Coronary artery (tissue), 2 donors: ENCODE measurements around the gene KANSL3.

ENCODE experiments used
- DNase-seq: peaks from one replicate; pipeline ENCODE4 v3.0.0-alpha.2; 2017; ENCODE audit warnings: low spot score
- H3K27ac ChIP-seq, 2 donors: fragments of 200-600 bp; sonication (generic); one replicate each; pipeline ENCODE4 v1.5.1; 2016 to 2019
- H3K4me3 ChIP-seq: fragments of 200-600 bp; sonication (generic); 2 replicates; pipeline ENCODE4 v1.5.1; 2016; ENCODE audit warnings: mild to moderate bottlenecking, moderate library complexity
- TF ChIP-seq, protein P1 (sequence below): fragments of 200-600 bp; sonication (generic); IDR thresholded peaks from one replicate; pipeline ENCODE4 v1.5.1; 2019; ENCODE audit warnings: antibody characterized with exemption

Gene KANSL3

DNA sequence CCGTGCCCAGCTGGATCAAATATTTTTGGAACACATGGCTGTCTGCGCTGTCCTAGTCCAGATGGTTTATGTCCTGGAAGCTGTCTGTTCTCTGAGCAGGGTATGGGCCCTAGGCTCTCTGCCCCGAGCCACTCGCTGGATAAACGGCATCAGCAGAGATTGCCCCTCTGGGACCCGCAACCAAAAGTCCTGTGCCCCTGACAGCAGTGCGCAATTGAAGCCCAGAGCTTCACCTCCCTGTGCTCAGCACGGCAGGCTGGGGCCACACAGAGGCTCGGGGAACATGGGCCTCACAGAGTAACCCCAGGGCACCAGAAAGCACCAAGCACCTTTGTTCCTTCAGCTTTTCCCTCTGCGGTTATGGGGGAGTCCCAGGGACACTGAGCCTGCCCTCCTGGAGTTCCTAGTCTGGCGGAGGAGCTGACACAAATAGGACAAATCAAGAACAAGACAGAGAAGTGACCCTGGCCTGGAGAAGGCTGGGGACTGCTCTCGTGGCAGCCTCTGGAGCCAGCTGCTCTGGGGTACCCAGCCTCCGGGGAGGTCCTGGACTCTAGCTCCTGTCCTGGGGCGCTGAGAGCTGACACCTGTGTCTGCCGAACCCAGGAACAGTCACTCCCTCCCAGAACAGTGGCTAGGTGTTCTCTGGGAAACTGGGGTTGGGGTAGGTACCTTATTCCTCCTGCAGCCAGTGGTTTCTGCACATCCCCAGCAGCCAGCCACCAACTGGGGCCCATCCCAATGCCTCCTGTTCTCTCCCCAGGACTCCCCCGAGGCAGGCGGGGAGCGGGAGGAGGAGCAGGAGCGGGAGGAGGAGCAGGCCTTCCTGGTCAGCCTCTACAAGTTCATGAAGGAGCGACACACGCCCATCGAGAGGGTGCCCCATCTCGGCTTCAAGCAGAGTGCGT lies 89.3 kb downstream of the KANSL3 start:
- Histone ChIP-seq H3K4me3 (no peak overlapping the region), H3K27ac (peak overlapping the region; percentile 17 to 53)
- peak; percentile 70 for DNase-seq
- TF ChIP-seq, protein P1, sequence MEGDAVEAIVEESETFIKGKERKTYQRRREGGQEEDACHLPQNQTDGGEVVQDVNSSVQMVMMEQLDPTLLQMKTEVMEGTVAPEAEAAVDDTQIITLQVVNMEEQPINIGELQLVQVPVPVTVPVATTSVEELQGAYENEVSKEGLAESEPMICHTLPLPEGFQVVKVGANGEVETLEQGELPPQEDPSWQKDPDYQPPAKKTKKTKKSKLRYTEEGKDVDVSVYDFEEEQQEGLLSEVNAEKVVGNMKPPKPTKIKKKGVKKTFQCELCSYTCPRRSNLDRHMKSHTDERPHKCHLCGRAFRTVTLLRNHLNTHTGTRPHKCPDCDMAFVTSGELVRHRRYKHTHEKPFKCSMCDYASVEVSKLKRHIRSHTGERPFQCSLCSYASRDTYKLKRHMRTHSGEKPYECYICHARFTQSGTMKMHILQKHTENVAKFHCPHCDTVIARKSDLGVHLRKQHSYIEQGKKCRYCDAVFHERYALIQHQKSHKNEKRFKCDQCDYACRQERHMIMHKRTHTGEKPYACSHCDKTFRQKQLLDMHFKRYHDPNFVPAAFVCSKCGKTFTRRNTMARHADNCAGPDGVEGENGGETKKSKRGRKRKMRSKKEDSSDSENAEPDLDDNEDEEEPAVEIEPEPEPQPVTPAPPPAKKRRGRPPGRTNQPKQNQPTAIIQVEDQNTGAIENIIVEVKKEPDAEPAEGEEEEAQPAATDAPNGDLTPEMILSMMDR = no peak

DNA sequence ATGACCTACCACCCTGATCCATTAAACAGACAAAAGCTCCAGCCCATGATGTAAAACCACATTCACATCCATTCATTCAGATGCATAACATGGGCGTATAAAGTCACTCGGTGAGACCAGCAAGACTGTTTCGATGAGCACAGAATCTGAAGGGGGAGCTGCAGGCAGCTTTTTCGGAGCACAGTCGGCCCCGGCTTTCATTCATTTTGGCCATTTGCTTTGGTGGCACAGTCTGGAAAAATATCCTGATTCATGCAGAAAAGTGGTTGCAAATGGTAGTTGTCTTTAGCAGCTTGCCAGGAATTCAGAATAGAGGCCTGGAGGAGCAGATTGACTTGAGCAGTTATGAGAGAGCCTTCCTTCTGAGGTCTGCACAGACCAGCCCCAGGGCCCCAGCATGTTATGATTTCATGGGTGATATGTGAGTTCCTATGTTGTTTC lies 90.4 kb downstream of the KANSL3 start:
- Histone ChIP-seq H3K4me3 (no peak overlapping the region), H3K27ac (peak overlapping the region in 1 of 2 donors; percentile 53)
- TF ChIP-seq, protein P1 = no peak
- peak; percentile 50 for DNase-seq

DNA sequence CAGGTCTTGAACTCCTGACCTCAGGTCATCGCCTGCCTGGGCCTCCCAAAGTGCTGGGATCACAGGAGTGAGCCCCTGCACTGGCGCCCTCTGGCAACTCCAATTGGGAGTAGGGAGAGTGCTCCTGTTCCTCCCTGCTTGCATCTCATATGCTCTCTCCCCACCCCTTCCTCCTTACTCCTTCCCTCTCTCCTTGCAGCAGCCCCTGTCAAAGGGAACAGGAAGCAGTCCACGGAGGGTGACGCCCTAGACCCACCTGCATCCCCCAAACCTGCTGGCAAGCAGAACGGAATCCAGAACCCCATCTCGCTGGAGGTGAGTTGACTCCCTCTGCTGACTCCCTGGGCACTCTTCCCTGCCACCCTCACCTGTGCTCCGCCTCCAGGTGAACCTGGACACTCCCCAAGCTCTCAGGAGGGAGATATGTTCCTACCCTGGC lies 90.9 kb downstream of the KANSL3 start:
- no peak overlapping the region for H3K4me3 ChIP-seq
- H3K27ac ChIP-seq = peak overlapping the region in 1 of 2 donors; percentile 53
- TF ChIP-seq, protein P1 = no peak
- peak; percentile 70 for DNase-seq

DNA sequence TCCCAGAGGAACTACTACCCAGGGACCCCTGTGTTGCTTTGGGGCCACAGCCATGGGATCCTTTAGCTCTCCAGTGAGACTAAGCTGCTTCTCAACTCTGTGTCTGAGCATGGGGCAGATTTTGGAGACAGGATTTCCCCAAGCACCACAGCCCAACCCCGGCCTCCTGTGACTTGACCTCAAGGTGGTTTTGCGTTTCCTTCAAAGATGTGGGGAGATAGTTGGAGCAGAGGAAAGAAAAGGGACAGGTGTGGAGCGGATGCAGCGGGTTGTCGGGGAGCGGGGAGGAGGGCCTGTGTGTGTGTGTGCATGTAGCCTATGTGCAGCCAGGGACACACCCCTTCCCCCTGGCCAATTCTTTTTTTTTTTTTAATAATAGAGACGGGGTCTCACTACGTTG lies 91.3 kb downstream of the KANSL3 start:
- Histone ChIP-seq H3K4me3 (no peak overlapping the region), H3K27ac (peak overlapping the region; percentile 3 to 52)
- TF ChIP-seq, protein P1 = no peak
- DNase-seq = no peak

DNA sequence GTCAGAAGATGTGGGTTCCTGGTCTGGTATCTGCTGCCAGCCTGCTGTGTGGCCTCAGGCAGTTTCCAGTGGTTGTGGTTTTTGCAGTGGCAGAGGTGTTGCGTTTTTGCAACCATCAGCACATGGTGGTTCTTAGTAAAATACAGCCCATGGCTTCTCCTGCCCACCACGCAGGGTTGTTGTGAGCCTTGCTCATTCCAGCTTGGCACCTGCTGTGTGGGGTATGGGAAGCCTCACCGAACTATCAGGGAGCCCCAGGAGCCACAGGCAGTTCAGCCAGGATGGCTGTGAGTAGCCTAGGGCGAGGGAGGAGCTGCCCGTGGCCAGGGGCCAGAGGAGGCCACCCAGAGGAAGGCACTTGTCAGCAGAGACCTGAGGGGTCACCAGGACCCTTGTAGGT lies 91.8 kb downstream of the KANSL3 start:
- peak; percentile 64 for DNase-seq
- peak overlapping the region; percentile 3 to 52 for H3K27ac ChIP-seq
- H3K4me3 ChIP-seq = no peak overlapping the region
- TF ChIP-seq, protein P1 = no peak
